ENCODE results near the gene PDGFRB.

Gene PDGFRB

DNA sequence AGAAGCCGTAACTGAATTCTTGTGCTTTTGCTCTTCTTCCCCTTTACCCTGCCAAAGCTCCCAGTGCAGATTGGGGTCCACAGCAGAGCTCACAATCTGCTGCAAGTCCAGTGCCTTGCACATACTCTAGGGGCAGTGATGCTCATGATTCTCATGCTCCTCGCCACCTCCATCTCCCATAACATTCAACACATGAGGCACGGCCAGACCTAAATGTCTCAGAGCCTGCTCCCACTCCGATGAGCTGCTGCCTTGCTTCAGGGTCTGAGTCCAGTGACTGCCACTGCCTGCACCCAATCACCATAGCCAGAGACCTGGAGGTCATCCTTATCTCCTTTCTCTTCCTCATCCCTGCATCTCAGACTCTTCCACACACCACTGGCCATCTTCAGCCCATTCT lies 79.8 kb downstream of the PDGFRB start (continued):
- TF ChIP-seq, protein P1, sequence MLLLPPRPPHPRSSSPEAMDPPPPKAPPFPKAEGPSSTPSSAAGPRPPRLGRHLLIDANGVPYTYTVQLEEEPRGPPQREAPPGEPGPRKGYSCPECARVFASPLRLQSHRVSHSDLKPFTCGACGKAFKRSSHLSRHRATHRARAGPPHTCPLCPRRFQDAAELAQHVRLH (tag by site-specific recombination; IDR thresholded peaks at IDR 0.05), result no peak
- no peak for TF ChIP-seq TCF7L2 (IDR thresholded peaks at IDR 0.05; ENCODE audit: borderline replicate concordance, low read depth, low read length)

DNA sequence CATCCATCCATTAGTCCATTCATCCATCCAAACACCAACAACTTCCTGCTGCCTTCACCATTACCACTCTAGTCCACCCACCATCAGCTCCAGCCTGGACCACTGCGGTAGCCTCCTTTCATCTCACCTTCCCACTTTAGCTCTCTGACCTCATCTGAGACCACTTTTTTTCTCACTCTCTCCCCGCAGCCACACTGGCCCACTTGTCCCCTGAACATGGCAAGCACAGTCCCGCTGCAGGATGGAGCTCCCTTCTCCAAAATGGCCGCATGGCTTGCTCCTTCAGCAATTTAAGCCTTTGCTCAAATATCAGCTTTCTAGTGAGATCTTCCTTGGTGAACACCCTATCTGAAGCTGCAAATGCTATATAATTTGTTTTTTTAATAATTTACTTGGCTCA lies 80.4 kb downstream of the PDGFRB start:
- Histone ChIP-seq H3K9me3 (ENCODE audit: control insufficient read depth, insufficient read depth, low read depth, low read length) (no peaks in the 10 kb centered on the region), H3K36me3 (ENCODE audit: control insufficient read depth in 2 of 2, insufficient read depth in 1 of 2, low read length in 2 of 2) (no peaks in the 10 kb centered on the region), H3K27ac (ENCODE audit: extremely low read depth, low read depth, low read length) (no peak overlapping the region), H3K4me1 (ENCODE audit: control insufficient read depth, insufficient read depth, low read length) (no peaks in the 10 kb centered on the region), H3K4me3 (ENCODE audit: low read depth, low read length) (no peak overlapping the region)
- ChIA-PET CTCF (interaction anchor here (0.7 kb wide), 1 partner anchor 664 kb away, joined by 3 read pairs; no protein-coding TSS in a partner anchor), POLR2A (no interaction called here)
- TF ChIP-seq ZNF600 (tag by site-specific recombination; IDR thresholded peaks at IDR 0.05), result no peak
- TF ChIP-seq, protein P2, sequence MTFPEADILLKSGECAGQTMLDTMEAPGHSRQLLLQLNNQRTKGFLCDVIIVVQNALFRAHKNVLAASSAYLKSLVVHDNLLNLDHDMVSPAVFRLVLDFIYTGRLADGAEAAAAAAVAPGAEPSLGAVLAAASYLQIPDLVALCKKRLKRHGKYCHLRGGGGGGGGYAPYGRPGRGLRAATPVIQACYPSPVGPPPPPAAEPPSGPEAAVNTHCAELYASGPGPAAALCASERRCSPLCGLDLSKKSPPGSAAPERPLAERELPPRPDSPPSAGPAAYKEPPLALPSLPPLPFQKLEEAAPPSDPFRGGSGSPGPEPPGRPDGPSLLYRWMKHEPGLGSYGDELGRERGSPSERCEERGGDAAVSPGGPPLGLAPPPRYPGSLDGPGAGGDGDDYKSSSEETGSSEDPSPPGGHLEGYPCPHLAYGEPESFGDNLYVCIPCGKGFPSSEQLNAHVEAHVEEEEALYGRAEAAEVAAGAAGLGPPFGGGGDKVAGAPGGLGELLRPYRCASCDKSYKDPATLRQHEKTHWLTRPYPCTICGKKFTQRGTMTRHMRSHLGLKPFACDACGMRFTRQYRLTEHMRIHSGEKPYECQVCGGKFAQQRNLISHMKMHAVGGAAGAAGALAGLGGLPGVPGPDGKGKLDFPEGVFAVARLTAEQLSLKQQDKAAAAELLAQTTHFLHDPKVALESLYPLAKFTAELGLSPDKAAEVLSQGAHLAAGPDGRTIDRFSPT (tag by site-specific recombination; IDR thresholded peaks at IDR 0.05), result no peak
- no peak for TF ChIP-seq ZNF585B (tag by site-specific recombination; IDR thresholded peaks at IDR 0.05)
- TF ChIP-seq ZNF184 (tag by site-specific recombination; IDR thresholded peaks at IDR 0.05), result no peak
- no peak for TF ChIP-seq ZNF654 (tag by site-specific recombination; IDR thresholded peaks at IDR 0.05; ENCODE audit: low read depth)
- no peak for TF ChIP-seq ZNF777 (tag by site-specific recombination; IDR thresholded peaks at IDR 0.05; ENCODE audit: borderline replicate concordance)
- TF ChIP-seq YY2 (tag by site-specific recombination; IDR thresholded peaks at IDR 0.05), result no peak
- no peak for TF ChIP-seq TCF7L2 (IDR thresholded peaks at IDR 0.05; ENCODE audit: borderline replicate concordance, low read depth, low read length)
- no peak for TF ChIP-seq ZNF324 (tag by site-specific recombination; IDR thresholded peaks at IDR 0.05)
- no peak for TF ChIP-seq ZBTB48 (tag by site-specific recombination; IDR thresholded peaks at IDR 0.05)
- TF ChIP-seq, protein P3, sequence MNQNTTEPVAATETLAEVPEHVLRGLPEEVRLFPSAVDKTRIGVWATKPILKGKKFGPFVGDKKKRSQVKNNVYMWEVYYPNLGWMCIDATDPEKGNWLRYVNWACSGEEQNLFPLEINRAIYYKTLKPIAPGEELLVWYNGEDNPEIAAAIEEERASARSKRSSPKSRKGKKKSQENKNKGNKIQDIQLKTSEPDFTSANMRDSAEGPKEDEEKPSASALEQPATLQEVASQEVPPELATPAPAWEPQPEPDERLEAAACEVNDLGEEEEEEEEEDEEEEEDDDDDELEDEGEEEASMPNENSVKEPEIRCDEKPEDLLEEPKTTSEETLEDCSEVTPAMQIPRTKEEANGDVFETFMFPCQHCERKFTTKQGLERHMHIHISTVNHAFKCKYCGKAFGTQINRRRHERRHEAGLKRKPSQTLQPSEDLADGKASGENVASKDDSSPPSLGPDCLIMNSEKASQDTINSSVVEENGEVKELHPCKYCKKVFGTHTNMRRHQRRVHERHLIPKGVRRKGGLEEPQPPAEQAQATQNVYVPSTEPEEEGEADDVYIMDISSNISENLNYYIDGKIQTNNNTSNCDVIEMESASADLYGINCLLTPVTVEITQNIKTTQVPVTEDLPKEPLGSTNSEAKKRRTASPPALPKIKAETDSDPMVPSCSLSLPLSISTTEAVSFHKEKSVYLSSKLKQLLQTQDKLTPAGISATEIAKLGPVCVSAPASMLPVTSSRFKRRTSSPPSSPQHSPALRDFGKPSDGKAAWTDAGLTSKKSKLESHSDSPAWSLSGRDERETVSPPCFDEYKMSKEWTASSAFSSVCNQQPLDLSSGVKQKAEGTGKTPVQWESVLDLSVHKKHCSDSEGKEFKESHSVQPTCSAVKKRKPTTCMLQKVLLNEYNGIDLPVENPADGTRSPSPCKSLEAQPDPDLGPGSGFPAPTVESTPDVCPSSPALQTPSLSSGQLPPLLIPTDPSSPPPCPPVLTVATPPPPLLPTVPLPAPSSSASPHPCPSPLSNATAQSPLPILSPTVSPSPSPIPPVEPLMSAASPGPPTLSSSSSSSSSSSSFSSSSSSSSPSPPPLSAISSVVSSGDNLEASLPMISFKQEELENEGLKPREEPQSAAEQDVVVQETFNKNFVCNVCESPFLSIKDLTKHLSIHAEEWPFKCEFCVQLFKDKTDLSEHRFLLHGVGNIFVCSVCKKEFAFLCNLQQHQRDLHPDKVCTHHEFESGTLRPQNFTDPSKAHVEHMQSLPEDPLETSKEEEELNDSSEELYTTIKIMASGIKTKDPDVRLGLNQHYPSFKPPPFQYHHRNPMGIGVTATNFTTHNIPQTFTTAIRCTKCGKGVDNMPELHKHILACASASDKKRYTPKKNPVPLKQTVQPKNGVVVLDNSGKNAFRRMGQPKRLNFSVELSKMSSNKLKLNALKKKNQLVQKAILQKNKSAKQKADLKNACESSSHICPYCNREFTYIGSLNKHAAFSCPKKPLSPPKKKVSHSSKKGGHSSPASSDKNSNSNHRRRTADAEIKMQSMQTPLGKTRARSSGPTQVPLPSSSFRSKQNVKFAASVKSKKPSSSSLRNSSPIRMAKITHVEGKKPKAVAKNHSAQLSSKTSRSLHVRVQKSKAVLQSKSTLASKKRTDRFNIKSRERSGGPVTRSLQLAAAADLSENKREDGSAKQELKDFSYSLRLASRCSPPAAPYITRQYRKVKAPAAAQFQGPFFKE (tag by site-specific recombination; IDR thresholded peaks at IDR 0.05; ENCODE audit: borderline replicate concordance), result no peak
- TF ChIP-seq, protein P4, sequence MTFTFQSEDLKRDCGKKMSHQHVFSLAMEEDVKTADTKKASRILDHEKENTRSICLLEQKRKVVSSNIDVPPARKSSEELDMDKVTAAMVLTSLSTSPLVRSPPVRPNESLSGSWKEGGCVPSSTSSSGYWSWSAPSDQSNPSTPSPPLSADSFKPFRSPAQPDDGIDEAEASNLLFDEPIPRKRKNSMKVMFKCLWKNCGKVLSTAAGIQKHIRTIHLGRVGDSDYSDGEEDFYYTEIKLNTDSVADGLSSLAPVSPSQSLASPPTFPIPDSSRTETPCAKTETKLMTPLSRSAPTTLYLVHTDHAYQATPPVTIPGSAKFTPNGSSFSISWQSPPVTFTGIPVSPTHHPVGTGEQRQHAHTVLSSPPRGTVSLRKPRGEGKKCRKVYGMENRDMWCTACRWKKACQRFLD (tag by site-specific recombination; IDR thresholded peaks at IDR 0.05), result no peak
- no peak for TF ChIP-seq ZNF221 (tag by site-specific recombination; IDR thresholded peaks at IDR 0.05; ENCODE audit: borderline replicate concordance)
- TF ChIP-seq ZNF23 (tag by site-specific recombination; IDR thresholded peaks at IDR 0.05; ENCODE audit: borderline replicate concordance), result no peak
- TF ChIP-seq HOXD13 (CRISPR knock-in tag; IDR thresholded peaks at IDR 0.05; ENCODE audit: borderline replicate concordance), result no peak
- TF ChIP-seq ZNF335 (tag by site-specific recombination; conservative IDR thresholded peaks at IDR 0.05), result no peak
- no peak for TF ChIP-seq ZNF302 (tag by site-specific recombination; IDR thresholded peaks at IDR 0.05; ENCODE audit: low read depth)
- TF ChIP-seq ZBTB20 (tag by site-specific recombination; IDR thresholded peaks at IDR 0.05), result no peak
- no peak for TF ChIP-seq IKZF3 (tag by site-specific recombination; IDR thresholded peaks at IDR 0.05)
- TF ChIP-seq, protein P5, sequence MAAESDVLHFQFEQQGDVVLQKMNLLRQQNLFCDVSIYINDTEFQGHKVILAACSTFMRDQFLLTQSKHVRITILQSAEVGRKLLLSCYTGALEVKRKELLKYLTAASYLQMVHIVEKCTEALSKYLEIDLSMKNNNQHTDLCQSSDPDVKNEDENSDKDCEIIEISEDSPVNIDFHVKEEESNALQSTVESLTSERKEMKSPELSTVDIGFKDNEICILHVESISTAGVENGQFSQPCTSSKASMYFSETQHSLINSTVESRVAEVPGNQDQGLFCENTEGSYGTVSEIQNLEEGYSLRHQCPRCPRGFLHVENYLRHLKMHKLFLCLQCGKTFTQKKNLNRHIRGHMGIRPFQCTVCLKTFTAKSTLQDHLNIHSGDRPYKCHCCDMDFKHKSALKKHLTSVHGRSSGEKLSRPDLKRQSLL (tag by site-specific recombination; IDR thresholded peaks at IDR 0.05), result no peak

All from HEK293 (cell line).